OCI-LY3 (cell line): ENCODE data around the gene FIG4.

Experiments used
- CTCF ChIP-seq: fragments of 200-600, 300-600 bp; sonication (generic); IDR thresholded peaks from 2 replicates; pipeline ENCODE4 v1.5.1; 2014; ENCODE audit warnings: antibody characterized with exemption, low read length, low read depth
- EZH2phosphoT487 ChIP-seq: fragments of 200-600 bp; shearing (Covaris generic); IDR thresholded peaks from 2 replicates; pipeline ENCODE4 v1.6.1; 2018; ENCODE audit warnings: antibody characterized with exemption, mixed run types, low read depth

GRCh38 chr6:109738255-109738654 lies 47.2 kb downstream of the FIG4 start:
- TF ChIP-seq CTCF (no peak), EZH2phosphoT487 (no peak)
